Measurements from ENCODE around the gene PADI2. TPM values are rescaled to one million over a fixed set of nuclear protein-coding genes. Genes with fewer than 3 reads are reported as not detected.

PADI2 gene
- polyA plus RNA-seq, 1 donor (not counting 4 experiments of a cell fraction or from before 2014, with no cell fraction given) = 0.13 TPM

- no peaks in the 10 kb centered on the region for H4K20me1 ChIP-seq (ENCODE audit: control insufficient read depth, extremely low read depth, insufficient read depth, low read length)
- no peak for FAIRE-seq
- H3K4me1 ChIP-seq (ENCODE audit: control insufficient read depth, extremely low read depth, insufficient read depth, low read length) = peaks cover 16% of the 10 kb centered on the region
- no peaks in the 10 kb centered on the region for H3K36me3 ChIP-seq (ENCODE audit: control insufficient read depth in 2 of 2, extremely low read depth in 1 of 2, insufficient read depth in 2 of 2, low read length in 2 of 2)
- dilution Hi-C loops (cut with MboI; ENCODE audit: extremely low pct_ligation_motif_present, low sequenced_read_pairs) = no loop called here
- no peaks in the 10 kb centered on the region for H3K9me1 ChIP-seq (ENCODE audit: control insufficient read depth, extremely low read depth, insufficient read depth, low read length)
- no peak overlapping the region for H3K27ac ChIP-seq (ENCODE audit: control insufficient read depth, insufficient read depth, low read length)
- no peak for DNase-seq (ENCODE audit: low read depth, low spot score)
- H3K4me3 ChIP-seq (ENCODE audit: control insufficient read depth in 2 of 3, extremely low read depth in 1 of 3, insufficient read depth in 2 of 3, low read depth in 1 of 3, low read length in 3 of 3) = no peak overlapping the region
- H2AFZ ChIP-seq (ENCODE audit: control insufficient read depth, low read length) = no peak overlapping the region
- H3K4me2 ChIP-seq (ENCODE audit: control insufficient read depth, extremely low read depth, insufficient read depth, low read depth, low read length) = no peak overlapping the region
- H3K27me3 ChIP-seq (ENCODE audit: control insufficient read depth, extremely low read depth, insufficient read depth, low read length) = no peaks in the 10 kb centered on the region
- no peak overlapping the region for H3K9ac ChIP-seq (ENCODE audit: control insufficient read depth, extremely low read depth, insufficient read depth, low read length)
- TF ChIP-seq CTCF (optimal IDR thresholded peaks at IDR 0.05 in 1 of 3, IDR thresholded peaks at IDR 0.05 in 1 of 3, conservative IDR thresholded peaks at IDR 0.05 in 1 of 3; ENCODE audit: extremely low read depth in 1 of 3, insufficient read depth in 2 of 3, low read length in 3 of 3) = no peak
- TF ChIP-seq EZH2 (IDR thresholded peaks at IDR 0.05; ENCODE audit: low read length) = no peak
- no peaks in the 10 kb centered on the region for H3K9me3 ChIP-seq (ENCODE audit: control insufficient read depth, low read depth, low read length)
- no peaks in the 10 kb centered on the region for H3K79me2 ChIP-seq (ENCODE audit: control insufficient read depth, insufficient read depth, low read length)
Observed at GRCh38 chr1:17109892-17110554, 9.2 kb downstream of the PADI2 start.

GRCh38 chr1:17108786-17109185, 10.5 kb downstream of the PADI2 start:
- H3K27me3 ChIP-seq (ENCODE audit: control insufficient read depth, extremely low read depth, insufficient read depth, low read length) = no peaks in the 10 kb centered on the region
- no peak overlapping the region for H2AFZ ChIP-seq (ENCODE audit: control insufficient read depth, low read length)
- H3K4me2 ChIP-seq (ENCODE audit: control insufficient read depth, extremely low read depth, insufficient read depth, low read depth, low read length) = no peak overlapping the region
- no peaks in the 10 kb centered on the region for H3K36me3 ChIP-seq (ENCODE audit: control insufficient read depth in 2 of 2, extremely low read depth in 1 of 2, insufficient read depth in 2 of 2, low read length in 2 of 2)
- no peak overlapping the region for H3K4me3 ChIP-seq (ENCODE audit: control insufficient read depth in 2 of 3, extremely low read depth in 1 of 3, insufficient read depth in 2 of 3, low read depth in 1 of 3, low read length in 3 of 3)
- peak; percentile 43 for FAIRE-seq
- no peaks in the 10 kb centered on the region for H3K9me1 ChIP-seq (ENCODE audit: control insufficient read depth, extremely low read depth, insufficient read depth, low read length)
- no peaks in the 10 kb centered on the region for H3K9me3 ChIP-seq (ENCODE audit: control insufficient read depth, low read depth, low read length)
- H3K27ac ChIP-seq (ENCODE audit: control insufficient read depth, insufficient read depth, low read length) = no peak overlapping the region
- H3K79me2 ChIP-seq (ENCODE audit: control insufficient read depth, insufficient read depth, low read length) = no peaks in the 10 kb centered on the region
- no peak for TF ChIP-seq CTCF (optimal IDR thresholded peaks at IDR 0.05 in 1 of 3, IDR thresholded peaks at IDR 0.05 in 1 of 3, conservative IDR thresholded peaks at IDR 0.05 in 1 of 3; ENCODE audit: extremely low read depth in 1 of 3, insufficient read depth in 2 of 3, low read length in 3 of 3)
- no peak for TF ChIP-seq EZH2 (IDR thresholded peaks at IDR 0.05; ENCODE audit: low read length)
- no peaks in the 10 kb centered on the region for H4K20me1 ChIP-seq (ENCODE audit: control insufficient read depth, extremely low read depth, insufficient read depth, low read length)
- DNase-seq (ENCODE audit: low read depth, low spot score) = no peak
- dilution Hi-C loops (cut with MboI; ENCODE audit: extremely low pct_ligation_motif_present, low sequenced_read_pairs) = no loop called here
- no peak overlapping the region for H3K9ac ChIP-seq (ENCODE audit: control insufficient read depth, extremely low read depth, insufficient read depth, low read length)
- H3K4me1 ChIP-seq (ENCODE audit: control insufficient read depth, extremely low read depth, insufficient read depth, low read length) = peaks cover 15% of the 10 kb centered on the region
